ENCODE data around the gene CHM. TPM values are rescaled to one million over a fixed set of nuclear protein-coding genes. Genes with fewer than 3 reads are reported as not detected.

CHM gene
- total and polyA plus RNA-seq, 2 experiments from 2014 or later = 19.0 to 19.1 TPM

- H3K4me3 ChIP-seq = no peak overlapping the region
- Mint-ChIP-seq H3K4me3 (no peak overlapping the region), H3K36me3 (ENCODE audit: low read depth) (peaks cover 16% of the 10 kb centered on the region; the same call in 2 of the 3 replicates), H3K27me3 (ENCODE audit: insufficient read depth, low read depth, poor library complexity) (peaks cover 1% of the 10 kb centered on the region), H3K4me1 (no peaks in the 10 kb centered on the region), H3K27ac (peak overlapping the region; percentile 24; the same call in 1 of the 2 replicates), H3K9me3 (no peaks in the 10 kb centered on the region)
- no peak overlapping the region for H3K27ac ChIP-seq (ENCODE audit: low read depth)
- H3K79me2 ChIP-seq (replicated peaks; ENCODE audit: insufficient read depth) = peaks cover 18% of the 10 kb centered on the region
- no peaks in the 10 kb centered on the region for H3K27me3 ChIP-seq (ENCODE audit: insufficient read depth)
- H3F3A ChIP-seq (replicated peaks; ENCODE audit: low read depth) = no peaks in the 10 kb centered on the region
- H2AFZ ChIP-seq = no peak overlapping the region
- H4K20me1 ChIP-seq (replicated peaks; ENCODE audit: insufficient read depth) = no peaks in the 10 kb centered on the region
- H3K9me2 ChIP-seq (ENCODE audit: insufficient read depth) = no peaks in the 10 kb centered on the region
- H3K4me1 ChIP-seq (ENCODE audit: insufficient read depth) = no peaks in the 10 kb centered on the region
- ATAC-seq = no peak
- TF ChIP-seq ZNF331 (CRISPR knock-in tag; IDR thresholded peaks at IDR 0.05; ENCODE audit: low read depth) (no peak), CTCF (conservative IDR thresholded peaks at IDR 0.05; ENCODE audit: low read depth in 2 of 2) (no peak), ETS1 (IDR thresholded peaks at IDR 0.05) (no peak), POLR2AphosphoS5 (IDR thresholded peaks at IDR 0.05; ENCODE audit: low read depth) (no peak), STAT1 (IDR thresholded peaks at IDR 0.05; ENCODE audit: unreplicated experiment) (no peak), REST (IDR thresholded peaks at IDR 0.05; ENCODE audit: unreplicated experiment) (no peak), EZH2phosphoT487 (IDR thresholded peaks at IDR 0.05; ENCODE audit: unreplicated experiment) (no peak), EZH2 (IDR thresholded peaks at IDR 0.05; ENCODE audit: low read depth, unreplicated experiment) (no peak), ZNF462 (CRISPR knock-in tag; IDR thresholded peaks at IDR 0.05) (no peak), JUNB (IDR thresholded peaks at IDR 0.05; ENCODE audit: unreplicated experiment) (no peak)
- DNase-seq (ENCODE audit: low spot score) = no peak
- no peak overlapping the region for H3K4me2 ChIP-seq
- H3K36me3 ChIP-seq (ENCODE audit: insufficient read depth) = no peaks in the 10 kb centered on the region
These were observed 132.9 kb downstream of the CHM start for GRCh38 chrX:85914431-85914830.
